Prostate gland (tissue), 2 donors: ENCODE data around the gene PGGHG. TPM values are rescaled to one million over a fixed set of nuclear protein-coding genes. Genes with fewer than 3 reads are reported as not detected.

Experiments used
- DNase-seq: peaks from one replicate; pipeline ENCODE4 v3.0.0-alpha.2; 2019; ENCODE audit warnings: low spot score
- H3K27ac ChIP-seq, 2 donors: fragments of 200-600 bp; sonication (generic); 2 replicates each; pipeline ENCODE4 v1.5.1; 2017 to 2019
- H3K27me3 ChIP-seq: fragments of 200-600 bp; sonication (generic); replicated peaks from 2 replicates; pipeline ENCODE4 v1.5.1; 2019; ENCODE audit not compliant: insufficient read depth
- H3K36me3 ChIP-seq, 2 donors: fragments of 200-600 bp; sonication (generic); 1 replicate in 1 of 2; 2 replicates in 1 of 2; pipeline versions ENCODE4 v1.5.1 to v1.8.1; 2017 to 2019
- H3K4me1 ChIP-seq: fragments of 200-600 bp; sonication (generic); replicated peaks from 2 replicates; pipeline ENCODE4 v1.5.1; 2019
- H3K4me3 ChIP-seq, 2 donors: fragments of 200-600 bp; sonication (generic); 2 replicates each; pipeline ENCODE4 v1.5.1; 2017 to 2019
- H3K9me3 ChIP-seq: fragments of 200-600 bp; sonication (generic); 2 replicates; pipeline ENCODE4 v1.5.1; 2017
- POLR2A ChIP-seq: fragments of 450-650 bp; IDR thresholded peaks from one replicate; pipeline ENCODE4 v1.6.1; 2016; ENCODE audit warnings: antibody characterized with exemption, mild to moderate bottlenecking
- POLR2AphosphoS5 ChIP-seq: sonication (generic); formaldehyde crosslinking; IDR thresholded peaks from one replicate; pipeline ENCODE4 v1.6.1; 2017; ENCODE audit warnings: antibody characterized with exemption
- WGBS: methylation state at CpG from one replicate; pipeline ENCODE4 v1.1.5; 2018; 5-methylcytosine and 5-hydroxymethylcytosine counted together
- intact Hi-C: fragments of 100-400 bp; cut with DNase I; formaldehyde crosslinking; loops from one replicate; pipeline ENCODE4 v1.14.2; 2022
- total RNA-seq, 2 donors: library from RNA; depleted of rRNA; stranded (reverse); fragments of >200 nt; gene quantifications; one replicate each; pipeline ENCODE4 v1.1.0, GENCODE V29; 2016
- TF ChIP-seq, protein P1 (sequence below), 4 experiments: fragments of 200-600 bp in 2 of 4; fragments of 450-650 bp in 2 of 4; sonication (generic) in 2 of 4; IDR thresholded peaks; 1 replicate in 3 of 4; 2 replicates in 1 of 4; pipeline ENCODE4 v1.5.1; 2016 to 2019; ENCODE audit warnings: antibody characterized with exemption in 4 of 4, mild to moderate bottlenecking in 2 of 4, moderate library complexity in 2 of 4

Gene PGGHG
- total RNA-seq, 2 donors from 2014 or later: 18.4 to 63.1 TPM

DNA sequence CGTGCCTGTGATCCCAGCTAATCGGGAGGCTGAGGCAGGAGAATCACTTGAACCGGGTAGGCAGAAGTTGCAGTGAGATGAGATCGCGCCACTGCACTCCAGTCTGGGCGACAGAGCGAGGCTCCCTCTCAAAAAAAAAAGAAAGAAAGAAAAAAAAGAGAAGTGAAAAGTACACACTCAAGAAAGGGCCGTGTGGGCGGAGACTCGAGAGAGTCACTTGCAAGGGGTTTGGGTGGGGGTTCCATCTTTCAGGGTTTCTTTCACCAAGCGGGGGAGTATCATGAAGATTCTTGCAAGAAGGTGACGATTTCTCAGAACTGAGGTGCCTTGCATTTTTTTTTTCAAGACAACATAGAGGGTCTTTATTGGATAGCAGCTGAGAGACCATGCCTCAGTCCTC is 14.4 kb downstream of the PGGHG start:
- Histone ChIP-seq H3K27me3 (peaks cover 12% of the 10 kb centered on the region), H3K27ac (no peak overlapping the region), H3K4me3 (no peak overlapping the region), H3K9me3 (no peaks in the 10 kb centered on the region), H3K36me3 (no peaks in the 10 kb centered on the region), H3K4me1 (no peaks in the 10 kb centered on the region)
- TF ChIP-seq, protein P1, sequence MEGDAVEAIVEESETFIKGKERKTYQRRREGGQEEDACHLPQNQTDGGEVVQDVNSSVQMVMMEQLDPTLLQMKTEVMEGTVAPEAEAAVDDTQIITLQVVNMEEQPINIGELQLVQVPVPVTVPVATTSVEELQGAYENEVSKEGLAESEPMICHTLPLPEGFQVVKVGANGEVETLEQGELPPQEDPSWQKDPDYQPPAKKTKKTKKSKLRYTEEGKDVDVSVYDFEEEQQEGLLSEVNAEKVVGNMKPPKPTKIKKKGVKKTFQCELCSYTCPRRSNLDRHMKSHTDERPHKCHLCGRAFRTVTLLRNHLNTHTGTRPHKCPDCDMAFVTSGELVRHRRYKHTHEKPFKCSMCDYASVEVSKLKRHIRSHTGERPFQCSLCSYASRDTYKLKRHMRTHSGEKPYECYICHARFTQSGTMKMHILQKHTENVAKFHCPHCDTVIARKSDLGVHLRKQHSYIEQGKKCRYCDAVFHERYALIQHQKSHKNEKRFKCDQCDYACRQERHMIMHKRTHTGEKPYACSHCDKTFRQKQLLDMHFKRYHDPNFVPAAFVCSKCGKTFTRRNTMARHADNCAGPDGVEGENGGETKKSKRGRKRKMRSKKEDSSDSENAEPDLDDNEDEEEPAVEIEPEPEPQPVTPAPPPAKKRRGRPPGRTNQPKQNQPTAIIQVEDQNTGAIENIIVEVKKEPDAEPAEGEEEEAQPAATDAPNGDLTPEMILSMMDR (IDR thresholded peaks at IDR 0.05): no peak
- no peak for TF ChIP-seq POLR2A
- TF ChIP-seq POLR2AphosphoS5: no peak
- no peak for DNase-seq
- WGBS: 93% methylated on average over 12 of the region's 12 CpGs
- intact Hi-C loops: no loop called here

GRCh38 chr11:304061-304506 is 15.2 kb downstream of the PGGHG start:
- Histone ChIP-seq H3K4me3 (no peak overlapping the region), H3K27ac (no peak overlapping the region), H3K36me3 (no peaks in the 10 kb centered on the region), H3K4me1 (no peaks in the 10 kb centered on the region), H3K27me3 (peaks cover 10% of the 10 kb centered on the region), H3K9me3 (no peaks in the 10 kb centered on the region)
- DNase-seq: no peak
- 92% methylated on average over 52 of the region's 52 CpGs for WGBS
- intact Hi-C loops: no loop called here
- TF ChIP-seq, protein P1 (IDR thresholded peaks at IDR 0.05): no peak
- TF ChIP-seq POLR2A: no peak
- no peak for TF ChIP-seq POLR2AphosphoS5

DNA sequence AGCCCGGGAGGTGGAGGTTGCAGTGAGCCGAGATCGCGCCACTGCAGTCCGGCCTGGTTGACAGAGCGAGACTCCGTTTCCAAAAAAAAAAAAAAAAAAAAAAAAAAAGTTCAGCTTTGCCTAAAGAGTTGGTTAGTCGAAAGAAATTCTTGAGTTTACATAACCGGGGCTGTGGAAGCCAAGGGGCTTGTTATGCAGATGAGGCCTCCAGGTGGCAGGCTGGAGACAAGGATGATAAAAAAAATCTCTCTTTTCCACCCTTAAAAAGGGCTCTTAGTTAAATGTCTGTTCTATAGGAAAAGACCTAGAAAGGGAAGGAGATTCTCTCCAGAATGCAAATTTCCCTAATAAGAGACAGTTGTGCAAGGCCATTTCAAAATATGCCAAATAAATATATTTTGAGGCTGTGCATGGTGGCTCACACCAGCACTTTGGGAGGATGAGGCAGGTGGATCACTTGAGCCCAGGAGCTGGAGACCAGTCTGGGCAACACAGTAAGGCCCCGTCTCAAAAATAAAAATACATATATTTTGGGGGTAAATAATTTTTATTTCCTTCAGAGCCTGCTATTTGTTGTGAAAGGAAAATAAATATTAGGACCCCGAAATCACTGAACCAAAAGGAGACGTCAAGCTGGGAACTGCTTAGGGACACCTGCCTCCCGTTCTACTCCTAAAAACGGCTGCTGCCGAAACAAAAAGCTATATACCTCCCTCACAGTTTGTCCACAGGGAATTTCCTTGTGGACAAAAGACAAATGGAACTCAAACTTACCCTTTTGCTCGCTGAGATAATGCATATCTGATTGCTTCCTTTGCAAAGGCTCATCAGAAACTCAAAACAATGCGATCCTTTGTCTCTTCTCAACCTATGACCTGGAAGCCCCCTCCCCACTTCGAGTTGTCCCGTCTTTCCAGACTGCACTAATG is 16.3 kb downstream of the PGGHG start:
- intact Hi-C loops: loop anchor here (5.0 kb wide), 2 partner anchors 52 to 147 kb away; partner anchors contain the start of gene PTDSS2
- no peaks in the 10 kb centered on the region for H3K36me3 ChIP-seq
- DNase-seq: peak; percentile 69
- 37% methylated on average over 19 of the region's 19 CpGs for WGBS
- no peak overlapping the region for H3K4me3 ChIP-seq
- TF ChIP-seq POLR2A (no peak), POLR2AphosphoS5 (peak; percentile 64)
- TF ChIP-seq, protein P1 (IDR thresholded peaks at IDR 0.05): peak; percentile 12 to 86 (median 64)
- H3K27me3 ChIP-seq: no peaks in the 10 kb centered on the region
- no peaks in the 10 kb centered on the region for H3K4me1 ChIP-seq
- H3K27ac ChIP-seq: no peak overlapping the region
- no peaks in the 10 kb centered on the region for H3K9me3 ChIP-seq

- no peak for DNase-seq
- no peaks in the 10 kb centered on the region for H3K36me3 ChIP-seq
- intact Hi-C loops: loop anchor here (5.0 kb wide), 2 partner anchors 51 to 146 kb away; partner anchors contain the start of gene PTDSS2
- TF ChIP-seq POLR2AphosphoS5 (no peak), POLR2A (no peak)
- TF ChIP-seq, protein P1 (IDR thresholded peaks at IDR 0.05): no peak
- no peaks in the 10 kb centered on the region for H3K9me3 ChIP-seq
- H3K4me3 ChIP-seq: no peak overlapping the region
- peak overlapping the region in 1 of 2 donors; percentile 81 for H3K27ac ChIP-seq
- 87% methylated on average over 10 of the region's 10 CpGs for WGBS
- H3K27me3 ChIP-seq: no peaks in the 10 kb centered on the region
- H3K4me1 ChIP-seq: no peaks in the 10 kb centered on the region
Measured at GRCh38 chr11:305844-306211, 16.9 kb downstream of the PGGHG start.
